Stimulated activated naive B cell treated with anti-CD40 and anti-IgM and Interleukin-4, amounts not matched to agents 10 μg/mL and 1 μg/mL and 100 μg/mL, for 72 hours (primary cell): Measurements from ENCODE around the gene RCVRN.

Experiments used
- ATAC-seq, 2 donors: fragments of 150-1000 bp; cut with Tn5 transposase; replicated peaks; 2 replicates each; pipeline ENCODE4 v1.10.0; 2021; ENCODE audit warnings: moderate library complexity in 1 of 2
- DNase-seq: peaks from one replicate; pipeline ENCODE4 v3.0.0; 2021
- H3K27ac Mint-ChIP-seq: one replicate; pipeline ENCODE4 v1.8.0; 2022; ENCODE audit warnings: mild to moderate bottlenecking, mixed read lengths
- H3K27me3 Mint-ChIP-seq, 2 donors: one replicate each; pipeline ENCODE4 v1.8.0; 2022; ENCODE audit warnings: mixed read lengths in 2 of 2
- H3K36me3 Mint-ChIP-seq, 2 donors: one replicate each; pipeline ENCODE4 v1.8.0; 2022; ENCODE audit warnings: mixed read lengths in 2 of 2, mild to moderate bottlenecking in 1 of 2
- H3K4me1 Mint-ChIP-seq, 2 donors: one replicate each; pipeline ENCODE4 v1.8.0; 2022; ENCODE audit warnings: mixed read lengths in 2 of 2, mild to moderate bottlenecking in 1 of 2
- H3K4me3 Mint-ChIP-seq, 2 donors: one replicate each; pipeline ENCODE4 v1.8.0; 2022; ENCODE audit warnings: mild to moderate bottlenecking in 2 of 2, mixed read lengths in 2 of 2, moderate library complexity in 1 of 2
- H3K9me3 Mint-ChIP-seq, 2 donors: one replicate each; pipeline ENCODE4 v1.8.0; 2022; ENCODE audit warnings: mixed read lengths in 2 of 2, mild to moderate bottlenecking in 1 of 2

The RCVRN gene

DNA sequence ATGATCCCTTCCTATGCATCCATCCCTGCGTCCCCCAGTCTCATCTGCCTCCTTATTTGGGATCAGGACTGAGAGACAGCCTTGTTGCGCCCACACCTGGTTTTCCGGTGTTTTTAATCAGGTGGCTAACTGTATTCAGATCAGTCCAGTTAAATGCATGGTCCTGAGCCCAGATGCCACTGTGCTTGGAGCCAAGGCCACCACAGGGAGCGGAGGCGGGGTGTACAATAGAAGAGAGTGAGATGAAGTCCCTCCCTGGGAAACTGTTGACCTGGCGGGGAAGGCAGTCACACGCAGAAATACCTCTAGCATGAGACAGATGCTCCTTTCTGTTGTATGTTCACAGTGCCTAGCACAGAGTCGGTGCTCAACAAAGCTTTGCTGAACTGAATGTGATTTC, 6.3 kb downstream of the RCVRN start:
- no peaks in the 10 kb centered on the region for H3K9me3 Mint-ChIP-seq
- H3K36me3 Mint-ChIP-seq, result no peaks in the 10 kb centered on the region
- ATAC-seq (no peak), DNase-seq (no peak)
- H3K4me3 Mint-ChIP-seq, result no peak overlapping the region
- peaks cover 27 to 45% of the 10 kb centered on the region in 2 donors for H3K27me3 Mint-ChIP-seq
- no peaks in the 10 kb centered on the region for H3K4me1 Mint-ChIP-seq
- H3K27ac Mint-ChIP-seq, result no peak overlapping the region

DNA sequence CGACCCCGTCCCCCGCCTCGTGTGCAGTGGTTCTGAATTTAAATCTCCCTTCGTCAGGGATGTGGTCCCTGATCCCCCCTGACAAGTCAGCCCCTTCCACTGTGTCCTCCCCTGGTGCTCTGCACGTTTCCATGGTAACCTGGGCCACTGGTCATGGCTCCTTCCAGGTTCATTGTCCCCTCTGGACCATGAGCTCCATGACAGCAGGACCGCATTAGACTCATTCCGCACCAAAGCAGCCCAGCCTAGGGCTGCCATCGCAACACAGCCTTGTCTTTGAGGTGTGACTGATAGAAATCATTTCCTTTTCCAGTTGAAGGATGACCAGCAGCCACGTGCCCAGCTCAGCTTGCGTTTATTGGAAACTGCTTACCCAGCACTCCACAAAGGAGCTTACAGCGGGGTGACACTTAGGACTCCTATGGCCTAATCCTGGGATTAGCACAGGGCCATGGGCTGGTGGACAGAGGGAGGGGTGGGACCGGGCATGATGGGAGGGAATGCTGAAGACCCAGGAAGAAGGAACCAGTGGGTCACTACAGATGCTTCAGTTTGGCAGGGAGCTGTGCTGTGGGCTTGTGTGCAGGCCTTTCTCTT, 7.6 kb downstream of the RCVRN start:
- Mint-ChIP-seq H3K4me1 (no peaks in the 10 kb centered on the region), H3K27ac (no peak overlapping the region), H3K4me3 (no peak overlapping the region), H3K36me3 (no peaks in the 10 kb centered on the region), H3K27me3 (peaks cover 32 to 53% of the 10 kb centered on the region in 2 donors), H3K9me3 (no peaks in the 10 kb centered on the region)
- ATAC-seq, result no peak
- DNase-seq, result no peak

DNA sequence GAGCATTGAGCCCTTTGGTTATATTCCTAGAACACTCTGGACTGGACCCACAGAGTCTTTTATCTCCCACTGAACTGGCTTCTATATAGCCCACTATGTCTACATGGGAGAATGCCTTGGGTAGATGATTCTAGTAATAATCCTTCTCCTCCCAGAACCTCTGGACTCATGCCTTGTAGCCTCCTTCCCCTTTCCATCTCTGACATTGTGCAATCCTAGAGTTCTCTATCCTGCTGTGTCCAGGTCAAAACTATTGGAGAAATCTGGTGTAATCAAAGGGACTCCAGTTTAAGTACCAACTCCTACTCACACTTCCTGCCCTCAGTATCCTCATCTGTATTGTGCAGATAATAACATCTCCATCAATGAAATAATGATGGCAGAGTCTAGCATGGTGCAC, 9.1 kb downstream of the RCVRN start:
- Mint-ChIP-seq H3K4me3 (no peak overlapping the region), H3K27ac (no peak overlapping the region), H3K27me3 (peaks cover 22 to 41% of the 10 kb centered on the region in 2 donors), H3K36me3 (no peaks in the 10 kb centered on the region), H3K4me1 (no peaks in the 10 kb centered on the region), H3K9me3 (no peaks in the 10 kb centered on the region)
- no peak for DNase-seq
- no peak for ATAC-seq

DNA sequence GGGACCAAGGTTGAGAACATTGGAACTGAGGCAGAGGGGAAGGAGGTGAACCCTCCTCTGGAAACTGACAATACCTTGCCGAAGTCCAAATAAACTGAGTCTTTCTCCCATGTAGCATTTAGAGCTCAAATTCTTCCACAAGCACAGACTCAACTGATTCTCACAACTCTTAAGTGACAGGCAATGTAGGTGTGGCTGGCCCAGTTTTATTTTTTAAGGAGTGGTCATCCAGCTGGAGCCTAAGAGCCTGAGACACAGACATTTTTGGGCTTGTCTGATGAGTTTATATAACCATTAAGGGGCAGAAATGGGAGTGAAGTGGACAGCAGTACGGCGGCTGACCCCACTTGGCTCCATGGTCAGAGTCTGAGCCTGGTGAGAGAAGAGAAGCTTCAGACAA, 10.8 kb downstream of the RCVRN start:
- H3K4me1 Mint-ChIP-seq, result no peaks in the 10 kb centered on the region
- no peak overlapping the region for H3K27ac Mint-ChIP-seq
- no peak overlapping the region for H3K4me3 Mint-ChIP-seq
- no peaks in the 10 kb centered on the region for H3K36me3 Mint-ChIP-seq
- no peaks in the 10 kb centered on the region for H3K9me3 Mint-ChIP-seq
- DNase-seq (no peak), ATAC-seq (no peak)
- peaks cover 30 to 36% of the 10 kb centered on the region in 2 donors for H3K27me3 Mint-ChIP-seq

DNA sequence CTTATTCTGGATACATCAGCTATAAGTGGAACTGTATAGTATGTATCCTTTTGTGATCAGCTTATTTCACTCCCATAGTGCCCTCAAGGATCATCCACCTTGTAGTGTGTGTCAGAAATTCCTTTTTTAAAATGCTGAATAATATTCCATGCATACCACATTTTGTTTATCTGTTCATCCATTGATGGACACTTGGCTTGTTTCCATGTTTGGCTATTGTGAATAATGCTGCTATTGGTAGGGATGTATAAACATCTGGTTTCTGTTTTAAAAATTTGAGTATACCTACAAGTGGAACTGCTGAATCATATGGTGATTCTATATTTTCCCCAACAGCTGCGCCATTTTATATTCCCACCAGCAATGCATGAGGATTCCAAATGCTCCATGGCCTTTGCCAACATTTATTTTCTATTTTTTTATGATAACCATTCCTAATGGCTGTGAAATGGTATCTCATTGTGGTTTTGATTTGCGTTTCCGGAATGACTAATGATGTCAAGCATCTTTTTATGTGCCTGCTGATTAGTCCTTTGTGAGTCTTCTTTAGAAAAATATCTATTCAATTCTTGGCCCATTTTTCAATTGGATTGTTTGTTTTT, 11.6 kb downstream of the RCVRN start:
- DNase-seq, result no peak
- H3K36me3 Mint-ChIP-seq, result no peaks in the 10 kb centered on the region
- no peak overlapping the region for H3K4me3 Mint-ChIP-seq
- H3K27ac Mint-ChIP-seq, result no peak overlapping the region
- no peaks in the 10 kb centered on the region for H3K4me1 Mint-ChIP-seq
- H3K9me3 Mint-ChIP-seq, result no peaks in the 10 kb centered on the region
- H3K27me3 Mint-ChIP-seq, result peaks cover 29 to 34% of the 10 kb centered on the region in 2 donors
- ATAC-seq, result no peak

DNA sequence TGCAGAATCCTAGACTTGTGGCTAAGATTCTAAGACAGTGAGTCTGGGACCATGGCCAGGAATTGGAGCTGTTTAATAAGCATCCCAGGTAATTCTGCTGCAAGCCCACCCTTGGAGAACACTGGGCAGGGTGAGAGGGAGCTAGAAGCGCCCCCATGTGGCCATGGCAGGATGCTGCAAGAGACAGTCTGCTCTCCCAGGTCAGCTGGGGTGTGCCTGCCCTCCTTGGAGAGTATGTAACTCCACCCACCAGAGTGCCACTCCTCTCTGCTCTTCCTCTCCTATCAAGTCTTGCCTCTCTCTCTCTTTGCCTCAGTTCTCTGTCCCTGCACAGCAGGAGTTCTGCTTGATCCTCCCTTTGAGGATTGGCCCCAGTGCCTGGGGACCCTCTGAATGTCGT, 14.9 kb downstream of the RCVRN start:
- Mint-ChIP-seq H3K36me3 (no peaks in the 10 kb centered on the region), H3K27ac (no peak overlapping the region), H3K4me1 (no peaks in the 10 kb centered on the region), H3K27me3 (peaks cover 23 to 24% of the 10 kb centered on the region in 2 donors), H3K4me3 (no peak overlapping the region), H3K9me3 (no peaks in the 10 kb centered on the region)
- DNase-seq, result no peak
- ATAC-seq, result peak; percentile 74 to 76

DNA sequence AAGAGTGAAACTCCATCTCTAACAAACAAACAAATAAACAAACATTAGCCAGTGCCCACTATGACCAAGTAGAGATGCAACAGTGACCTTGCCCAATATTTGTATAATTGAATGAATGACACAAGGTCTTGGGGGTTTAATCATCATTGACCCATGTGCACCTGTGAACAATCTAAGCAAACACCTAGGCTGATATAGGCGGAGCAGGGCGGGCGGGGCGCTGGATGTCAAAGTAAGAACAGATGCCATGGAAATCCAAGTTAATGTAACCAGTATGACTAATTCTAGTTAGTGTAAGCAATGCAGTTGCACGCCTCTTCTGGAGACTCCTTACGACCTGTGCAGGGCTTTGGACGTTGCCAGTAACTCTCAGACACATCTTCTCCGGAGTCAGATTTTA, 17.6 kb downstream of the RCVRN start:
- DNase-seq (no peak), ATAC-seq (no peak)
- H3K4me1 Mint-ChIP-seq, result no peaks in the 10 kb centered on the region
- no peak overlapping the region for H3K4me3 Mint-ChIP-seq
- H3K36me3 Mint-ChIP-seq, result peaks cover 0 to 6% of the 10 kb centered on the region in 2 donors
- peaks cover 6 to 9% of the 10 kb centered on the region in 2 donors for H3K9me3 Mint-ChIP-seq
- peaks cover 9 to 14% of the 10 kb centered on the region in 2 donors for H3K27me3 Mint-ChIP-seq
- no peak overlapping the region for H3K27ac Mint-ChIP-seq

DNA sequence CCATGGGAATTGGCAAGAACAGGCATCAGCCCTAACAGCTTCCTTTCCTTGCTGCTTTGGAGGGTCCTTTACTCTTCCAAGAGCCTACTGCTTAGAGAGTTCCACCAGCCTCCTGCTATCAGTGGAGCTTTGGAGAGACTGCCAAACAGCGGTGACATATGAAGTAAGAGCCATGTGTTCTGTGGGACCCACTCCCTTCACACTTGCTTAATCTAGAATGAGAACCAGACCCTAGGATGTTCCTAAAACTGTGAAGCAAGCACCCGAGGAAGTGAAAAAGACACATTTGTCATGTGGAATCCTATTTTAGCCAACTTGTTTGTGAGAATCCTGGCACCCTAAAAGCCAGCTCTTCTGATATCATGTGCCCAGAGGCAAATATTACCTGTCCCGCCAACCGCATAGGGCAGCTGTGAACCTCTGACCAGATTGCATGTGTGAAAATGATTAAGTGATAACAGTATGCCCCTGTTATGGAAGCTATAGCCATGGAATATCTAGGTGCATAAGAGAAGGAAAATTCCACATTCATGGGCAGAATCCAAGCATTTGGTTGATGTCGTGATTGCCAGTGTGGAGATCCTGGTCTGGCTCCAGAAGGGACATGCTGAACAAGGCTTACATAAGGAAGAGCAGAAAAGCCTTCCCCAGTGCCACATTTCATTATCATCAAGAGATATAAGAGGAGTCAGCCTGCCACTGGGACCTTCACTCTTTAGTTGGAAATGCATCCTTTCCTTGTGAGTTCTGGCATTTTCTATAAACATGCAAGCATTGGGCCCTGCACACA, 18.7 kb downstream of the RCVRN start:
- Mint-ChIP-seq H3K4me3 (no peak overlapping the region), H3K4me1 (no peaks in the 10 kb centered on the region), H3K9me3 (peaks cover 10 to 13% of the 10 kb centered on the region in 2 donors), H3K27ac (no peak overlapping the region), H3K36me3 (peaks cover 0 to 6% of the 10 kb centered on the region in 2 donors), H3K27me3 (peaks cover 9 to 14% of the 10 kb centered on the region in 2 donors)
- ATAC-seq (no peak), DNase-seq (no peak)

DNA sequence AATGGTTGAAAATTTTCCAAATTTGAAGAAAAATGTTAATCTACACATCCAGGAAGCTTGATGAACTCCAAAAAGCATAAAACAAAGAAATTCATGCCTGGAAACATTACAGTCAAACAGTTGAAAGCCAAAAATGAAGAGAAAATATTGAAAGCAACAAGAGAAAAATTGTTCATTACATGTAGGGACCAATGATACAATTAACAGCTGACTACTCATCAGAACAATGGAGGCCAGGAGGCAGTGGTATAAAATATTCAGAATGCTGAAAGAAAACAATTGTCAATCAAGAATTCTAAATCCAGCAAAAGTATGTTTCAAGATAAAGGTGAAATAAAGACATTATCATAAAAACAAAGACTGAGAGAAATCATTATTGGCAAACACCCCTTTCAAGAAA, 21.6 kb downstream of the RCVRN start:
- Mint-ChIP-seq H3K36me3 (peaks cover 0 to 6% of the 10 kb centered on the region in 2 donors), H3K4me1 (peaks cover 4 to 11% of the 10 kb centered on the region in 2 donors), H3K9me3 (peaks cover 10 to 13% of the 10 kb centered on the region in 2 donors), H3K27ac (no peak overlapping the region), H3K4me3 (no peak overlapping the region), H3K27me3 (peaks cover 3 to 7% of the 10 kb centered on the region in 2 donors)
- no peak for DNase-seq
- no peak for ATAC-seq

DNA sequence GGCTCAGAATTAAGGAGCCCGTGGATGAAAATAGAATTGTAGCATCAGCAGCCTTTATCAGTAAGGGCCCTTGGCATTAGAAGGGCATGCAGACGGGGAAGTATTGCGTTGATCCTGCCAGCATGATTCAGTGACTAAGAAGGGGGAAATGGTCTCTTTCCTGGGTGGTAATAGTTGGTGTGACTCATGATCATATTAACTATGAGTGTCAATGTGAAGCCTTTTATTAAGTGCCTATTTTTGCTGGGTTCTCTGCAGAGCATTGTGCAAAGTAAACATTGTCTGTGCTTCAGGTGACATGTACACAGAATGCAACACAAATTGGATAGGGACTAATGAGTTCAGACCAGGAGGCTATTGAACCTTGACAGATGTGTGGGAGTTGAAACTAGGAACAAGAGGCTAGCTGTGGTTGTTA, 24.5 kb downstream of the RCVRN start:
- peak; percentile 88 to 95 for ATAC-seq

DNA sequence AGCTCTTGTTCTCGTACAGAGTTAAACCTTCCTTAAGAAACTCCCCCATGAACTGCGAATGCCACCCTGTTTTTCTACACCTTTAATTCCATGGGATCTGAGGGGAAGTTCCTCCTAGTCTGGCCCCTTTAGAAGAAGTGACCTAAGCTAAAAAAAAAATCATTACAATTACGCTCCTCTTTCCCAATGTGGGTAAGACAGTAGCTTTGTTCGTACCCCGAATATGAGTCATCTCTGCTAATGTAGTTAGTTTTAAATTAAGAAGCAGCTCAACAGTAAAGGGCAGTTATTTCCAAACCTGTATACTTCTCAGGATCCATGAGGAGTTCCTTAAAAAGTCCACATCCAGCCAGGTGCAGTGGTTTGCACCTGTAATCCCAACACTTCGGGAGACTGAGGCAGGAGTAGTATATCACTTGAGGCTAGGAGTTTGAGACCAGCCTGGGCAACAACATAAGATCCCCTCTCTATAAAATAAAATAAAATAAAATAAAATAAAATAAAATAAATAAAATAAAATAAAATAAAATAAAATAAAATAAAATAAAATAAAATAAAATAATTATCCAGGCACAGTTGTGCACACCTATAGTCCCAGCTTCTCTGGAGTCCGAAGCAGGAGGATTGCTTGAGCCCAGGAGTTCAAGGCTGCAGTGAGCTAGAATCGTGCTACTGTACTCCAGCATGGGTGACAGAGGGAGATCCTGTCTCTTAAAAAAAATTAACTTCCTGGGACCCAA, 26.1 kb downstream of the RCVRN start:
- Mint-ChIP-seq H3K27me3 (peaks cover 6 to 15% of the 10 kb centered on the region in 2 donors), H3K36me3 (peaks cover 0 to 6% of the 10 kb centered on the region in 2 donors), H3K9me3 (peaks cover 10 to 11% of the 10 kb centered on the region in 2 donors), H3K4me3 (no peak overlapping the region), H3K27ac (no peak overlapping the region), H3K4me1 (peaks cover 4 to 11% of the 10 kb centered on the region in 2 donors)
- no peak for DNase-seq
- no peak for ATAC-seq

More for the DNA sequence above, 24.5 kb downstream of the RCVRN start:
- no peak for DNase-seq
- H3K9me3 Mint-ChIP-seq, result peaks cover 10 to 13% of the 10 kb centered on the region in 2 donors
- no peak overlapping the region for H3K27ac Mint-ChIP-seq
- H3K27me3 Mint-ChIP-seq, result peaks cover 6 to 7% of the 10 kb centered on the region in 2 donors
- peaks cover 0 to 6% of the 10 kb centered on the region in 2 donors for H3K36me3 Mint-ChIP-seq
- H3K4me1 Mint-ChIP-seq, result peaks cover 4 to 11% of the 10 kb centered on the region in 2 donors
- H3K4me3 Mint-ChIP-seq, result no peak overlapping the region

DNA sequence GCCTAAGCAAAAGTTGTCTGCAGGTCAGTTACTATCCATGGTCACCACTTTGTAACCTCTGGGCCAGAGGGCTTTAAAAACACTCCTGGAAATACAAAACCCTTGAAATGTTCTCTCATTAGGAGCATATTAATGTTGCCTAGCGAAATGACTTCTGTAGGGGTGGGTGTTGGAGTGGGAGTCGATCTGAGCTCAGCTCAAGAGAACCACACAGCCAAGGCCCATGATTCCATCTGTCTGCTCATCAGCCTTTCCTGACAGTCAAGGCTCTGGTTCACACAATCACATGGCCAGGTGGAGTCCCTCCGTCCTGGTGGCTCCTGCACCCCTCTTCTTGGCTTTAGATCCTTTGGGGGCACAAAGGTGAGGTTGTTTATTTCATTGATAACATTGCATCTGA, 26.7 kb downstream of the RCVRN start:
- no peak overlapping the region for H3K4me3 Mint-ChIP-seq
- no peak for DNase-seq
- peaks cover 6 to 17% of the 10 kb centered on the region in 2 donors for H3K27me3 Mint-ChIP-seq
- H3K36me3 Mint-ChIP-seq, result peaks cover 0 to 3% of the 10 kb centered on the region in 2 donors
- no peak for ATAC-seq
- no peak overlapping the region for H3K27ac Mint-ChIP-seq
- H3K4me1 Mint-ChIP-seq, result peaks cover 4 to 11% of the 10 kb centered on the region in 2 donors
- peaks cover 8 to 9% of the 10 kb centered on the region in 2 donors for H3K9me3 Mint-ChIP-seq

DNA sequence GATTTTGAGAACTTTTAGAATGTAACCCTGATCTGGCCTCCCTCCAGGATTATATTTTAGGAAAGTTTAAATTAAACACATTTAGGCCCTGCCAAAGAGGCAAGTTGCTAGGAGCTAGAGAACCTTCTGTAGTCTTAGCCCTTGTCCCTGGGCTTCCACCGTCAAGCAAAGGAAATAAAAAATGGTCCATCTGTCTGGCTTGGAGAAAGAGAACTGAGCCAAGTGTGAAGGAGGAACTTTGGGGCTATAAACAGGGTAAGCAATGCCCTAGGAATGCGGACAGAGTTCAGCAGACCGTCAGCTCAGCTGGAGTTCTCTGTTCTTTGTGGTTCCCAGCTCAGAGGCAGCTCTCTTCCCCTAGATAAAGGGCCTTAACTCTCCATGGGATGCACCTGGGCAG, 29.6 kb downstream of the RCVRN start:
- no peak overlapping the region for H3K27ac Mint-ChIP-seq
- H3K36me3 Mint-ChIP-seq, result no peaks in the 10 kb centered on the region
- H3K4me1 Mint-ChIP-seq, result peaks cover under 1 to 4% of the 10 kb centered on the region in 2 donors
- peaks cover 6 to 41% of the 10 kb centered on the region in 2 donors for H3K27me3 Mint-ChIP-seq
- DNase-seq (no peak), ATAC-seq (no peak)
- H3K9me3 Mint-ChIP-seq, result no peaks in the 10 kb centered on the region
- no peak overlapping the region for H3K4me3 Mint-ChIP-seq

DNA sequence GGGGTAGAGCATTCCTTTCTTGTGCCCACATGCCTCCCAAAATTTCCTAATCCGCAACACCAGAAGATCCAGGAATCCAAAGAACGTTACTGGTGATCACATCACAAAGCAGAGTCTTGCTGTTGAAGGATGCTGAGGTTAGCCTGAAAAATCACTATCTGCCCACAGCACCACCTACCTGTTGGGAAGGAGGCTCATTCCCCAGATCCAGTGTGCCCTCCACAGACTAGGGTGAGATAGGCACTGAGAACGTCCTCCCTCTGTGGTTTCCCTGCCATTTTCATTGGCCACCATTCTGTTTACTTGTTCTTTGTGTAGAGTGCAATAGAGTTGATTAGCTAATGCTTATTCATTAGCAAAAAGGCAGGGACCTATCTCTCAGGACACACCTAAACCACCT, 30.3 kb downstream of the RCVRN start:
- no peak for DNase-seq
- H3K9me3 Mint-ChIP-seq, result no peaks in the 10 kb centered on the region
- H3K4me1 Mint-ChIP-seq, result no peaks in the 10 kb centered on the region
- no peak for ATAC-seq
- H3K36me3 Mint-ChIP-seq, result no peaks in the 10 kb centered on the region
- H3K27ac Mint-ChIP-seq, result no peak overlapping the region
- peaks cover 6 to 39% of the 10 kb centered on the region in 2 donors for H3K27me3 Mint-ChIP-seq
- no peak overlapping the region for H3K4me3 Mint-ChIP-seq
